GM11168 (cell line): ENCODE data around the gene CDK10.
"Not testable (repeated sequence)": the region's sequence is repeated elsewhere in the genome, so short reads cannot be mapped to it uniquely, and the experiment has no call there.

Experiments used
- in situ Hi-C: fragments of 300-500 bp; cut with MboI; formaldehyde crosslinking; loops from one replicate; pipeline ENCODE4 v1.12.0; 2022; ENCODE audit warnings: low sequenced_read_pairs; ENCODE audit not compliant: unreplicated experiment

CDK10 gene

GRCh38 chr16:89686520-89687091 is at the start of gene CDK10:
TSS of gene CDK10 (plus strand) at chr16:89686689. CDS start at chr16:89686711, 22 bp downstream.
- in situ Hi-C loops: no loop called here

GRCh38 chr16:89637379-89637778 is 49.1 kb upstream of the CDK10 start:
- in situ Hi-C loops: no loop called here

GRCh38 chr16:89638455-89638854 is 48.0 kb upstream of the CDK10 start:
- in situ Hi-C loops: no loop called here

DNA sequence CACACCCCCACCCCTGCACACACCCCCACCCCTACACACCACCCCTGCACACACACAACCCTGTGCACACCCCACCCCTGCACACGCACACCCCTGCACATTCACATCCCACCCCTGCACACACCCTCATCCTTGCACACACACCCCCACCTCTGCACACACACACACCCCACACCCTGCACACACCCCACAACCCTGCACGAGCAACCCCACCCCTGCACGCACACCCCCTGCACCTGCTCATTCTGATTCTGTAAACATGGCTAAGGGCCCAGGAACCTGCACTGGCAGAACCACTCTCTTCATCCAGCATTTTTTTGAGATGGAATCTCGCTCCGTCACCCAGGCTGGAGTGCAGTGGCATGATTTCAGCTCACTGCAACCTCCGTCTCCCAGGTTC is 47.1 kb upstream of the CDK10 start:
- in situ Hi-C loops: no loop called here

DNA sequence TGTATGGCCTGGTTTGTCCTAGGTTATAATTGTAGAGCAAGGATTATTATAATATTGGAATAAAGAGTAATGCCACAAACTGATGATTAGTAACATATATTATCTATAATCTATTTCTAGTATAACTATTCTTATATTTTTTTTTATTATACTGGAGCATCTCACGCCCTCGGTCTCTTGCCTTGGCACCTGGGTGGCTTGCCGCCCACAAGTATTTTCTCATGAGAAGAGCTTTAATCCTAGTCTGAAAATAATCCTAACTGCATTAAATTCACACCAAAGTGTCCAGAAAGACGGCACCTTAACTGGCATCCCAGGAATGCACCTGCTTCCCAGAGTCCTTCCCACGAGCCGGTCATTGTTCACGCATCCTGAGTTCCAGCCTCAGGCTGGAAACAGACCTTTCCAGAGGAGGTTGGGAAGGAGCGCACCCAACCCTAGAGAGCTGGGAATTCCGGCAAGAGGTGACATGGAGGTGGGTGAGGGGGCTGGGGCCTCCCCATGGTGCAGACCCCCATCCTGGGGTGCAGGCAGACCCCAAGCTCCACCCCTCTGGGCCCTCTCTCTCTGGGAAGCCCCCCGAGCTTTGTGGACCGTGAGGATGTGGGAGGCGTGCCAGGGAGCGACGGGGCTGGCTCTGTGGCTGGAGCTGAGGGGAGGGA is 44.9 kb upstream of the CDK10 start:
- in situ Hi-C loops: no loop called here

- in situ Hi-C loops: no loop called here
Observed at GRCh38 chr16:89642574-89642973, 43.9 kb upstream of the CDK10 start.

DNA sequence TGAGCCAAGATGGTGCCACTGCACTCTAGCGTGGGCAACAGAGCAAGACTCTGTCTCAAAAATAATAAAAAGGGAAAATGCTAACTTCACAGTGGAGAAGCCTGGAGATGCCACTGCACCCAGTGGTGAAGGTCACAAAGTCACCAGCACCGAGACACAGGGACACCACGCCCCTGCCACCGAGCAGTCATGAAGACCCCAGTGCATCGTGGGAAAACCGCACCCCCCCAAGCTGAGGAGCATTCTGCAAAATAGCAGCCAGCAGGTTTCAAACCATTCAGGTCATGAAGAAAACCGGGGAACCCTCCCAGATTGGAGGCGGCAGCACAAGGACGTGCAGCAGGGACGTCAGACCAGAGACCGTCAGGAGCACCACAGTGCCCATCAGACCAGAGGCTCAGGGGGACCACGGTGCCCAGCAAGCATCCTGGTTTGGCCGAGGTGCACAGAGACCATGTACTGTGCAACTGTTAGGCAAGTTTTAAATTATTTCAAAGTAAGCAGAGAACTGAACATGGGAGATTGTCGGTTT is 42.7 kb upstream of the CDK10 start:
- in situ Hi-C loops: no loop called here

GRCh38 chr16:89645122-89645521 is 41.4 kb upstream of the CDK10 start:
- in situ Hi-C loops: no loop called here

DNA sequence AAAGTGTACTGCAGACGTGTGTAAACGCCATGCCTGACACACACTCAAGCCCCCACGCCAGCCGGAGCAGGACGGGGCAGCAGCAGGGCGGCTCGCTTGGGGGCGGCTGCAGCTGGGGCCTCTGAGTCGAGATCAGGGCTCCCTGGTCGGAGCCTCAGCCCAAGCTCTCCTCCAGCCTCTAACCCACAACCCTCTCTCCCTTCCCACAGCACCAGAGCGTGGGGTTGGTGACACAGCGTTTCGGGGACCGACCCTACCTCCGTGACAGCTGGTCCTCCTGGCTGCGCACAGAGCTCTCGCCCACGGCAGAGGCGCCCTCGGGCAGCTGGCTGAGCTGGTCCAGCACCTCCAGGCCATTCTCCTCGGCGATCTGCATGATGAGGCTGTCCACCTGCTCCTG is 40.2 kb upstream of the CDK10 start:
- in situ Hi-C loops: no loop called here

DNA sequence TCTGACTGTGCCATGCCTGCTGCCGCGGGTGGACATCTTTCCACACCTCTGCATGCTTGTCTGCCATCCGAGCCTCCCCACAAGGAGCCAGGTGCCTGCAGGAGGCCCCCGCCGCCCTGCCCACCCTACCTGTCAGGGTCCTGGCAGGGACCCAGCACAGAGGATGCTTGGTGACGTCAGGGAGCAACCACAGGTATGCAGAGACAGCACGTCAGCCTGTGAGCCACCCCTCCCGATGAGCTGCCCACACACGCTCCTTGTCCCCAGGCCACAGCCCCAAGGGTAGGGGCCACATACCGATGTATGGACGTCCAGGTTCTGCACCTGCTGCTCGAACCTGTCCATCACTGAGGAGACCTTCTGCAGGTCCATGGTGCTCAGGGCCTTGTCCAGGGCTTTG is 39.6 kb upstream of the CDK10 start:
- in situ Hi-C loops: no loop called here

DNA sequence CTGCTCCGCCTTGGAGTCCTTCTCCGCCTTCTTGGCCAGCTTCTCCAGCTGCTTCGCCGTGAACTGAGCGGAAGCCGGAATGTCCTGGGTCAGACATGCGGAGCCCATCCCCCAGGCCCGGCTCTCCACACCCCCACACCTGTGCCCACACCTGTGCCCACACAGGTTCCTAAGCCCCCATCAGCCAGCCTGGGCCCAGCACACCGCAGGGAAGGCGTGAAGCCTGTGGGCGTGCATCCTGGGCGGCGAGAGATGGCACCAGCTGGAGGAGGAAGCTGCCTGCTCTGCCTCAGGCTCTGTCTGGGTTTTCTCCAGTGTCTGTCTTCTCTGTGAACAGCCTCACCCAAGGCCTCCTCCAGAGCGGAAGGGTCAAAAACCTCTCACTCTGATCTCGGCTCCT is 34.9 kb upstream of the CDK10 start:
- in situ Hi-C loops: loop anchor here (10.0 kb wide), 1 partner anchor 87 kb away; the partner anchor contains the start of gene RPL13

DNA sequence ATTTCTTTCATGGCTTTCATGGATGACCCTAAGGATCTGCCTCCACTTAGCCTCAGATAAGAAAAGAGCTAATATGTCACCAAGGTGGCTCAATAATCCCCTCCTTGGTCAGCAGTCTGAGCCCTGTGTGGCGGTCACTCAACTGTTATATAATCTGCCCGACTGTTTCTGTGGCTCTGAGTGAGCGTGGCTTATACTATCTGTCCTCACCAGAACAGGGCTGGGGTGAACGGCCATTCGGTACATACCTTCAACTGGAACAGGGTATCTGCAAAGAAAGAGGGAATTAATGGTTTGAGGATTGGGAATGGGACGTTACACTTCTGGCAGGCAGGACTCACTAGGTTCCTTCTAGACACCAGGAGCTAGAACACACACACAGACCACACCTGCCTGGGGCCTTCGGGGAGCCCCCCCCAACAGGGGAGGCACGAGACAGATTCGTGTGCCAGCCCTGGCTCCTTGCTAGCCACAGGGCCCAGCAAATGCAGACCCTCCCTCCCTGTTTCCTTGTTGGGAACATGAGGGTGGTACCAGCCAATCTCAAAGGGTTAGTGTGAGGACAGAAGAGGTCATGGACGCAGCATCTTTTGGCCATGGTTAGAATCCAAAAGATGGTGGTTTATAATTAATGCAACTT is 32.7 kb upstream of the CDK10 start:
- in situ Hi-C loops: loop anchor here (10.0 kb wide), 1 partner anchor 89 kb away; the partner anchor contains the start of gene RPL13

GRCh38 chr16:89655062-89655643 is 31.3 kb upstream of the CDK10 start:
- in situ Hi-C loops: loop anchor here (10.0 kb wide), 1 partner anchor 90 kb away; the partner anchor contains the start of gene RPL13

- in situ Hi-C loops: loop anchor here (10.0 kb wide), 1 partner anchor 92 kb away; the partner anchor contains the start of gene RPL13
Observed at GRCh38 chr16:89656435-89657121, 29.9 kb upstream of the CDK10 start.

- in situ Hi-C loops: loop anchor here (10.0 kb wide), 1 partner anchor 93 kb away; the partner anchor contains the start of gene RPL13
Observed at GRCh38 chr16:89657442-89658220, 28.9 kb upstream of the CDK10 start, which contains the start of the genes CHMP1A and SPATA33. TSS of gene CHMP1A (minus strand) at chr16:89657708. CDS start at chr16:89657588, 120 bp downstream. TSS of gene SPATA33 (plus strand) at chr16:89657836. CDS start at chr16:89657912, 76 bp downstream.

DNA sequence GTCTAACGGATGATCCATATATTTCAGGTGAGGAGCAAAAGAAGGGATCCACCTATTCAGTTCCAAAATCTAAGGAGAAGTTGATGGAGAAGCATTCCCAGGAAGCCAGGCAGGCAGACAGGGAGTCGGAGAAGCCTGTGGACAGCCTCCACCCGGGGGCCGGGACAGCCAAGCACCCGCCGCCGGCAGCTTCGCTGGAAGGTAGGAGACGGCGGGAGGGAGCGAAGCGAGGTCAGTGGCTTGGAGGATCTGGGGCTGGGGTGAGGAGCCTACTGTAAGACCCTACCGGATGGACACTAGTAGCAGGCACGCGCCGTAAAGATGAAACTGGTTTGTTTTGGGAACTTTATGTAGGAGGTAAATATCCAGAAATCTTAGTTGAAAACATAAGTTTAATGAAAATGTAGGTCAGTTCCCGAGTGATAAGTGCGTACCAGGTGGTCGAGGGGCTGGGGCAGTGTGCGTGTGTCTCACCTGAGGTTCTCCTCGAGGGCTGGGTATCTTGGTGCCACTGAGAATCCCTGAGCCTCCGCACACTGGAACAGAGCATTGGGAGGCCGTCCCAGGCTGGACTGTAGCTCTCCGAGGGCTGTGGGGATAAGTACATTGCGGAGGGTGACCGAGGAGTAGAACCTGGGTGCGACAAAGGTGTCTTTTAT is 28.1 kb upstream of the CDK10 start:
- in situ Hi-C loops: loop anchor here (10.0 kb wide), 1 partner anchor 94 kb away; the partner anchor contains the start of gene RPL13

DNA sequence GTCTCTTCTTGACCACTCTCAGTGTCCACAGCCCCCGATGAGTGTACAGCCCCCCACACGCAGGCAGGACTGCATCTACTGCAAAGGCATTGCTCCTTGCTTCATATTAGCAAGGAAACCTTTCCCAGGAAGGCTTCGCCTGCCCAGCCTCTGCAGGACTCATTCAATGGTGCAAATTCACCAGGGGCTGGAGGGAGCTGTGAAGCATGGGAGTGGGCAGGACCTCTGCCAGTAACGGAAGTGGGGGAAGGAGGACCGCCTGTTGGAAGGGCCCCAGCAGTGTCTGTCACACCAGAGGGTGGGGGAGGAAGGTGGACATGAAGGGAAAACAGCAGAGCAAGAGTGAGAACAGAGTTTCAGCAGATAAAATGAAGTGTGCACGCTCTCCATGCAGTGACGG is 26.3 kb upstream of the CDK10 start:
- in situ Hi-C loops: no loop called here

GRCh38 chr16:89661215-89661614 is 25.3 kb upstream of the CDK10 start:
- in situ Hi-C loops: no loop called here

DNA sequence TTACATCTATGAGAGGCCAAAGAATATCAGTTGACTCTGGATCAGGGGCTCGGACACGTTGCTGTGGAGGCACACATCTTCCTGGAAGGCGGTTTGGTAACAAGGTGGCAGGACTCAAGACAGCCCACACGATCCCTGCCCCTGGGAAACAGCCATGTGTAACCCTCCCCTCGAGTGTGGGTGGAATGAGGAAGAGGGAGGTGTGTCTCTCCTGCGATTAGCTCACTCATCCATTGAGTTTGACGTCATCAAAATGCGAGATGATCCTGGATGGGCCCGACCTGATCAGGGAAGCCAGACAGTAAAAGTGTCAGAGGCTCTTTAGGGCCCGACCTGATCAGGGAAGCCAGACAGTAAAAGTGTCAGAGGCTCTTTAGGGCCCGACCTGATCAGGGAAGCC is 22.3 kb upstream of the CDK10 start:
- in situ Hi-C loops: not testable (repeated sequence)
